HG03521 (cell line): ENCODE measurements around the gene KCNAB2.

Experiments
- ATAC-seq: cut with Tn5 transposase; IDR thresholded peaks from one replicate; pipeline ENCODE4 v1.9.1; 2021; ENCODE audit warnings: mild to moderate bottlenecking, moderate library complexity; ENCODE audit not compliant: unreplicated experiment

The KCNAB2 gene

GRCh38 chr1:6094801-6095505 is 49.3 kb downstream of the KCNAB2 start:
- no peak for ATAC-seq

- no peak for ATAC-seq
These were observed 50.0 kb downstream of the KCNAB2 start for GRCh38 chr1:6095511-6096242.

- no peak for ATAC-seq
These were observed 50.8 kb downstream of the KCNAB2 start for GRCh38 chr1:6096243-6097116.

- no peak for ATAC-seq
These were observed 51.5 kb downstream of the KCNAB2 start for GRCh38 chr1:6097117-6097595.

GRCh38 chr1:6097824-6098223 is 52.1 kb downstream of the KCNAB2 start:
- no peak for ATAC-seq

- no peak for ATAC-seq
These were observed 52.9 kb downstream of the KCNAB2 start for GRCh38 chr1:6098303-6099215.

- no peak for ATAC-seq
These were observed 53.6 kb downstream of the KCNAB2 start for GRCh38 chr1:6099297-6099696.

GRCh38 chr1:6099787-6100765 is 54.4 kb downstream of the KCNAB2 start:
- ATAC-seq, result no peak

GRCh38 chr1:6100861-6101783 is 55.4 kb downstream of the KCNAB2 start:
- no peak for ATAC-seq

- no peak for ATAC-seq
These were observed 56.3 kb downstream of the KCNAB2 start for GRCh38 chr1:6101826-6102531.

- no peak for ATAC-seq
These were observed 56.8 kb downstream of the KCNAB2 start for GRCh38 chr1:6102532-6102845.

GRCh38 chr1:6103111-6103853 is 57.6 kb downstream of the KCNAB2 start:
- no peak for ATAC-seq

- no peak for ATAC-seq
These were observed 58.3 kb downstream of the KCNAB2 start for GRCh38 chr1:6103854-6104530.

- no peak for ATAC-seq
These were observed 58.9 kb downstream of the KCNAB2 start for GRCh38 chr1:6104631-6105030.

- no peak for ATAC-seq
These were observed 59.6 kb downstream of the KCNAB2 start for GRCh38 chr1:6105218-6105679.

- no peak for ATAC-seq
These were observed 60.1 kb downstream of the KCNAB2 start for GRCh38 chr1:6105763-6106162.
